HG02885 (cell line): ENCODE measurements around the gene RCSD1.

ENCODE experiments used
- ATAC-seq: cut with Tn5 transposase; IDR thresholded peaks from one replicate; pipeline ENCODE4 v1.9.1; 2021; ENCODE audit warnings: mild to moderate bottlenecking; ENCODE audit not compliant: unreplicated experiment, poor library complexity

Gene RCSD1

DNA sequence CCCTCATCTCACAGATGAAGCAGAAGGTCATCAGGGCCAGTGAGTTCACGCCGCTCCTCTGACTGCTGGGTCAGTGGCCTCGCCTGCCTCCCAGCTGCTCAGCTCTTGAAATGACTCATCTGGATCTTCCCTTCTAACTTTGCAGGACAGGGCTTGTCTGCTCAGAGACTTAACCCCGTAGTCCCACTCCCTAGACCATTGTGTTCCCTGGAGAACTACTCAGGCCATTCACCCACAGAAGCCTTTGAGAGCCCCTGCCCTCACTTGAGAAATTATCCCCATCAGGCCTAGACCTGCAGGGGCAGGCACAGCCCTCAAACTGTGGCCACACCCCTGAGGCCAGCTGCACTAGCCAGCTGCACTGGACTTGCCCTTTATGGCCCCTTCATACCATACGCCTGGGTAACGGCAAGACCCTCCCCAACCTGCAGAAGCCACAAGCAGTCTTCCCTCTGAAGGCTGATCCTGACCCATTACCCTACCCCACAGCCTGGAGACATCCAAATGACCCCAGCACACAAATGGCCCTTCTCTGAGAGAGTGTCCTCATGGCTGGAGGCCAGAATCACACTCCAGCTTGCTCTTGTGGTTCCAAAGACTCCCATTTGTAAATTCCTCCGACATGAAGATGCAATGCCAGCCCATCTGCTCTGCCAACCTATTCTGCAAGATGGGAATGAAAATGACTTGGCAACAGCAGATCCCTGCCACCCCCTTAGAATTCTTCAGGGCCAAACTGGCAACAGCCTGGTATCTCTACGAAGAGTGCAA is 33.2 kb downstream of the RCSD1 start:
- ATAC-seq, result peak; percentile 57

DNA sequence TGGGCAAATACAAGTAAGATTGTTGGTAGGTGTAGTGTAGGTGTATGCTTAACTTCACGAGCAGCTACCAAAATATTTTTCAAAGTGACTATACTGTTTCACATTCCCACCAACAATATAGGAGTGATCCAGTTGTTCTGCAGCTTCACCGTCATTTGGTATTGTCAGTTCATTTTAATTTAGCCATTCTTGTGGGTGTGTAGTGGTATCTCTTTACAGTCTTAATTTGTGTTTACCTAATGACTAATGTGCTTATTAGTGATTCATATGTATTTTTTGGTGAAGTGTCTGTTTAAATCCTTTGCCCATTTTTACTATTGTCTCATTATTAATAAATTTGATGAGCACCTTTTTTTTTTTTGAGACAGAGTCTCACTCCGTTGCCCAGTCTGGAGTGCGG is 35.4 kb downstream of the RCSD1 start:
- ATAC-seq, result no peak

GRCh38 chr1:167666416-167666815 is 36.4 kb downstream of the RCSD1 start:
- no peak for ATAC-seq

DNA sequence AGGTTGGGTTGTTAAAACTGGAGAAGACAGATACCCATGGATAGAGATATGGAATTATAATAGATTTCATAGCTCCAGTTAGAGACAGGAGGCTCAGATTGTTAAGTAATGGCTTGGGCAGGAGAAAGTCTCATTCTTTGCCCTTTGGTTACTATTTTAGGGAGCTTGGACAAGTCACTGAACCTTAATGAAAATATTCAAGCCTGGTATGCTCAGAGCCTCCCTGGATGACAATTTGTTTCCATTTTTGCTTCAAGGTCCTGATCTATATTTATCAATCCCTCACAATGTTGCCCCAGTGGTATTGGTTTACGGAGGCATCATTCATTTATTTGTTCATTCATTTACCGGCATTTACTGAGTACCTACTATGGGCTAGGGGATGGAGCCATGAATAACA is 37.5 kb downstream of the RCSD1 start:
- no peak for ATAC-seq

- peak; percentile 77 for ATAC-seq
Observed at GRCh38 chr1:167668108-167668507, 38.1 kb downstream of the RCSD1 start.

- peak; percentile 60 for ATAC-seq
Observed at GRCh38 chr1:167669209-167670124, 39.4 kb downstream of the RCSD1 start.

DNA sequence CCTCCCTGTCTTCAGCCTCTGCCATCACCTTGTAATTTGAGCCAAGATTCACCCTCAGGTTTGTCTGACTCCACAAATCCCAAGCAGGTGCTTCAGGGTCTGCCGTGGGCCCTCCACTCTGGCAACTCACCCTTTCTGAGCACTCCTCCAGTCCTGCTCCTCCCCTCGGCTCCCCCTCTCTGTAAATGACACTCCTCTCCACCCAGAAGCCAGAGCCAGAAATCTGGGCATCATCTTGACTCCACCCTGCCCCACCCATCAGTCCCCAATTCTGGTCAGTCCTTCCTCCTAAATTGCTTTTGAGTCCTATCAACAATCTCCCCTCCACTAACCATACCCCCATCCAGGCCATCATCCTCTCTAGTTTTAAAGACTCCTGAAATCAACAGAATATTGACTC is 40.5 kb downstream of the RCSD1 start:
- no peak for ATAC-seq

DNA sequence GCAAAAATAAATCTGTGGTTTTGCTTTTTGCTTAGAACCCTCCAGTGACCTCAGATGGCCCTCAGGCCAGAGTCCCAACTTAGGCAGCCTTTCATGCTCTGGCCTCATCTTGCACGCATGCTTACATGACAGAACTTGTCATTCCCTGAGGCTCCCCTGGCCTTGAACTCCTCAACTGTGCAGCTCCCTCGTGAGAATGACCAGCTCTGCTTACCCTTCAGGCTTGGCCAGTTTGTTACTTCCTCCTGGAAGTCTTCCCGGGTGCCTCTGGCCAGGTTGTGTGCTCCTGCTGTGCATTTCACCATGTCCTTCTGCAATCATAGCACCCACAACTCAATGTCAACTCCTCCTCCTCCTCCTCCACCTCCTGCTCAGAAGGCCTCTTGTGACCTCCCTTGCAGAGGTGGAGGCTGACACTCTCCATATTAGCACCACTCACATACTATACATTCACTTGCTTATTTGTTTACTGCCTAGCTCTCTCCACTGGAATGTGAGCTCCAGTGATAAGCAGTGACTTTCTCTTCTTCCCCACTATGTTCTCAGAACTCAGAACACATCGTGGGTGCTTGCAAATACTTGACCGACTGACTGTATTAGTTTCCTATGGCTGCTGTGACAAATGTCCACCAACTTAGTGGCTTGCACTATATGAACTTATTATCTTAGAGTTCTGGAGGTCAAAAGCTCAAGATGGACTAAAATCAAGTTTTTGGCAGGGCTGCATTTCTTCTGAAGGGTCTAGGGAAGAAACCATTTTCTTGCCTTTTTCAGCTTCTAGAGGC is 41.9 kb downstream of the RCSD1 start:
- no peak for ATAC-seq

DNA sequence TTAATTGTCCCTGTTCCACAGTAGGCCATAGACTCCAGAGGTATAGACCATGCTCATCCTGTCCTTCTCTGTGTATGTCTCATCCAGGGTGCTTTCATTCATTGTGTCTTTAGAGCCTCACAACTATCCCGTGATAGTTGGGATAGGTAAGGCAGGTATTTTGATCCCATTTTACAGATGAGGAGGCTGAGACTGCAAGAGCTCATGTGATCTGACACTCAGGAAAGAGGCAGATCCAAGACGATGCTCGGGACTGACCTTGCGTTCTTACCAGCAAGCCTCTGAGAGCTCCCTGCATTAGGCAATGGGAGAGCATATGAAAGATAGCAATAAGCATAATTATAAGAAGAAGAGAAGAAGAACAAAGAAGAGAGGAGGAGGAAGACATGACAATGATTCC is 42.8 kb downstream of the RCSD1 start:
- ATAC-seq, result no peak

DNA sequence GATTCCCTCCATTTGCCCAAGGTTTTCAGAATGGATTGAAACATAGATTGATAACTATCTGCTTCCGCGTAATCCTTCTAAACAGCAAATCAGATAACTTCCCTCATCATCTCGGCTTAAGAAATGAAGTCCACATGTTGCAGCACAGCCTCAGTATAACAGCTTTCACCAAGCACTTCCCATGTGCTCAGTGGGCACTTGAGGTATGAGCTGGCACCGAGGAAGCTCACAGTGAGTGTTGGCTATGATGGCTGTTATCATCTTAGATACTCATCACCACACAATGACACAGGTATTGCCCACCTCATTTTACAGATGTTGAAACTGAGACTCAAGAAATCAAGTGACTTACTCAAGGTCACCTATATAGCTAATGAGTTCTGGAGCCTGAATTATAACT is 43.2 kb downstream of the RCSD1 start:
- no peak for ATAC-seq

DNA sequence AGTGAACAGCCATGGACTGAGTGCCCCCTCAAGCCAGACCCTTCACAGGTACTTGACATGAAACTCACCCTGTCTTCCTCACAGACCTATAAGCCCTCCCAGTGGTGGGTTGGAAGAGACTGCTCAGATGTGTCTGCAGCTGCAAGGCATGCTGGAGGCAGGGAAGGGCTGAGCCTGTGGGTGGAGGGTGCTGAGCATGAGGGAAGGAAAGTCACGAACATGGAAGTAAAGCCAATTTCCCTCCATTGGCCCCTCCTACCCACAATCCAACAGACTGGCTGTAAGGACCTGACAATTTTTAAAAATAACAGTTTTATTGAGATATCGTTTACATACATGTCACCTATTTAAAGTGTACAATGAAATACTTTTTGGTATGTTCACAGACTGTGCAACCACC is 44.1 kb downstream of the RCSD1 start:
- no peak for ATAC-seq

GRCh38 chr1:167675440-167675839 is 45.4 kb downstream of the RCSD1 start:
- no peak for ATAC-seq

DNA sequence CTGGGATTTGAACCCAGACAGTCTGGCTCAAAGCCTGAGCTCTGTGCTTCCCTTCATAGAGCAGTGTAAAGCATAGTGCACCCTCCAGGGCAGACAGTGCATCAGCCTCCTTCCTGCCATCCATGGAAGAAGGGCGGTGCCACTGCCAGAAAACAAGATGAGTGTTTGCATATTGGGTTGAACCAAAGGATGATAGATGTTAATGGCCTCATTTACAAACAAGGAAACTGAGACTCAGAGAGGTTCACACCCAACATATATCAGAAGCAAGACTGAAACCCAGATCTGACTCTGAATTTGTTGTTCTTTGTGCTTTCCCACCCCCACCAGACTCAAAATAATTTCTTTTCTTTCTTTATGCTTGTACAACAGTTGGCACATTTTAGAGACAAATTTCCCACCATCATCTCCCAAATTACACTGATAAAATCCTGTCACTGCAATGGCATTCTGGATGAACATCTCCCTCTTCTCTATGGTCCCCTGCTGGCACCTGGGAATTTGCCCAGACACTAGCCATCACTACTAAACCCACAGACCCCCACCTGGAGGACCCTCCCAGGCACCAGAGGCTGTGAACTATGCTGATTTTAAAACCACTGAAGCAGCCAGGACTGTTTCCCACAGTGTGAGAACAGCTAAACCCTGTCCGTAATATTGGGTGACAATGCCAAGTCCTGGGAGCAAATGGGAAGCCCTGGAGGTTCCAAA is 46.3 kb downstream of the RCSD1 start:
- peak; percentile 49 for ATAC-seq

DNA sequence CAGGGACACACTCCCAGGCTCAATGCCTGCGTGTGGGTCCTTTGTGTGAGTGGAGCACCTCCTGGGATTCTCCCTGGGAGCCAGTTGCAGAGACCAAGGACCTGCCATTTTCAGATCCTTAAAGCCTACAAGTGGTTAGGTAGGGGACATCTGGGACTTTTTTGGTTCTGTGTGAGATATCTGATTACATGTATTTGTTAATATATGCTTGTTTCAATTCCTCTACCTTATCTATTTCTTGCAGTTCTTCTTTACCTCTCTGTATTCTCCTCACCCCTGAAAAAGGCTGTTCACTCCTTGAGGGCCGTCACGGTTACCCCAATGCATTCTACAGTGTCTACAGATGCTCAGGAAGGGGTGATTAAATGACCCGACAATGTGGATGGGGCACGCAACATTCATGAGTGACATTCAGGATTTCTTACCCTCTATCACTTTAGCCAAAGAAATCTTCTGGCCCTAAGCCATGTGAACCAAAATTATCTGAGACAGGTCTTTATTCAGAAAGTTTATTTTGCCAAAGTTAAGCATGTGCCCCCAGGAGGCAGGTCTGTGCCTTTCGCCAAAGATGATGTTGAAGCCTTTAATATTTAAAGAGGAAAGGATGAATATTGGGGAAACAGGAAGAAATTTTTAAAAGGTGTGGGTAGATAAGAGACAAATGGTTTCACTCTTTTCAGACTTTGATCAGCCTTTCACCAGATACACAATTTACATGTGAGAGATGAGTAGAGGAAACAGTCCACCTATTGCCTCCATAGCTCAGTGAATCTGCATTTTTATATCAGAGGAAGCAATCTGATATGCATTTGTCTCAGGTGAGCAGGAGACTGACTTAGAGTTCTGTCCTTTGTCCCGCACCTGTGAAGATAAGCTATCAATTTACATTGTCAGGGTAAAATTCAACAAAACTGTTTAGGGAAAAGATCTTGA is 47.1 kb downstream of the RCSD1 start:
- ATAC-seq, result no peak

DNA sequence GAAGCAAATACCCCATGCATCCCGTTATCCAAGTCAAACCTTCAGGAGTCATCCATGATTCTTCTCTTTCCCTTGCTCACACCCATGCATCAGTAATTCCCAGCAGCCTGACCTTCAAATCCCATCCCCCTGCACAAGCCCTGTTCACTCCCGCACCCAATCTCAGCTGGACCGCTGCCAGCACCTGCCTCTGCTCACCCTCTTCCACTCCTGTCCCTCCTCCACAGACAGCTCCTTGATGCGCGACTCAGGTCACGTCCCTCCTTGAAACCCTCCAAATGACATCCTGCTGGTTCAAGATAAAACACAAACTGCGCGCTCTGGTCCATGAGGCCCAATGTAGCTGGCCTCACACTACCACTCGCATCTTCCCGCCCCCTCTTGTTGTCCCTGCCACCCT is 48.4 kb downstream of the RCSD1 start:
- ATAC-seq, result no peak

- ATAC-seq, result no peak
Observed at GRCh38 chr1:167678838-167679237, 48.8 kb downstream of the RCSD1 start.

DNA sequence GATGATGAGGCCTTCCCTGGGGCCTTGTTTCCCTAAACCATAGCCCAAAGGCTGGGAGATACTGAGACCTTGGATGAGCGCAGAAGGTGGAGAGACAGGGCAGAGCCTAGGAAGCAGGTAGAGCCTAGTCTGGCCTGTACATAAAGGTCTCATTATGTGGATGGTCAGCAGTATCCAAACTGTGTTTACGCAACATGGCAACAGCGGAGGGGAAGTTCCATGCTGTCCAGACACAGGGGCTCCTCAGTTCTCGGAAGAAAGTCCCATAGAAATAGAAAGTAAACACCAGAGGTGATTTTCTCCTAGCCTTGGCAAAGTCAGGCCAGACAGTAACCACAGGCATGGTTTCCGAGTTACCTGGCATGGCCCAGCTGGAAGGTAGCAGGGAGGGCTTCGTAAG is 49.7 kb downstream of the RCSD1 start:
- no peak for ATAC-seq

GRCh38 chr1:167681024-167681423 is 51.0 kb downstream of the RCSD1 start:
- ATAC-seq, result no peak

DNA sequence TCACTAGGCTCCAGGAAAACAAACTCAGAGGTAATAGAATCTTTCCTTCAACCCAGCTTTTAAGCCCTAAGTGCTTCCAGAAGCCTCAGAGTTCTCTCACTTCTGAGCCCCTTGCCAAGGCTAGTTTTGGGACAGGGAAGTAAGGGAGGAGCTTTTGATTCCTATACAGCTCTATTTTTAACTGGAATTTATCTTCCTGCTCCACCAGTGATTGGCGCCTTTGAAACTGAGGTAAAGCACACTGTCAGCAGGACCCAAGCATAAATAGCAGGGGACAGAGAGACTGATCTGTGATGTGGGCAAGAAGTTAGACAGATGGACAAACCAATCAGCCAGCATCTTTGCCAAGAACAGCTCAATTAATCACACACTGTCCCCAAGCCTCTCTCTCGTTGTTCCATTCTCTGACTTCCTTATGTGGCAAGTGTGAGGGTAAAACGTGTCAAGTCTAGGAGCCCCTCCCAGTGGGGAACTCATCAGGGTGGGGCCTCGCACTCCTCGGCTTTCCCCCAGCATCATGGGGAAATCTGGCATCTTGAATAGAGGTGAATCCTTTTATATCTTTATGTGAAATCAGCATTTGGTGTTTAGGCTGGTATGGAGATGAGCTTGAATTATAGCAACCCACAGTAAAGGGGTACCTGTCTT is 51.5 kb downstream of the RCSD1 start:
- no peak for ATAC-seq
